Ammon's horn (tissue), 1 donor: ENCODE measurements around the gene CCRL2.
"Not testable (repeated sequence)": the region's sequence is repeated elsewhere in the genome, so short reads cannot be mapped to it uniquely, and the experiment has no call there.

Source experiments
- DNase-seq: peaks from one replicate; pipeline ENCODE4 v3.0.0-alpha.2; 2016; ENCODE audit warnings: low spot score

CCRL2 gene

DNA sequence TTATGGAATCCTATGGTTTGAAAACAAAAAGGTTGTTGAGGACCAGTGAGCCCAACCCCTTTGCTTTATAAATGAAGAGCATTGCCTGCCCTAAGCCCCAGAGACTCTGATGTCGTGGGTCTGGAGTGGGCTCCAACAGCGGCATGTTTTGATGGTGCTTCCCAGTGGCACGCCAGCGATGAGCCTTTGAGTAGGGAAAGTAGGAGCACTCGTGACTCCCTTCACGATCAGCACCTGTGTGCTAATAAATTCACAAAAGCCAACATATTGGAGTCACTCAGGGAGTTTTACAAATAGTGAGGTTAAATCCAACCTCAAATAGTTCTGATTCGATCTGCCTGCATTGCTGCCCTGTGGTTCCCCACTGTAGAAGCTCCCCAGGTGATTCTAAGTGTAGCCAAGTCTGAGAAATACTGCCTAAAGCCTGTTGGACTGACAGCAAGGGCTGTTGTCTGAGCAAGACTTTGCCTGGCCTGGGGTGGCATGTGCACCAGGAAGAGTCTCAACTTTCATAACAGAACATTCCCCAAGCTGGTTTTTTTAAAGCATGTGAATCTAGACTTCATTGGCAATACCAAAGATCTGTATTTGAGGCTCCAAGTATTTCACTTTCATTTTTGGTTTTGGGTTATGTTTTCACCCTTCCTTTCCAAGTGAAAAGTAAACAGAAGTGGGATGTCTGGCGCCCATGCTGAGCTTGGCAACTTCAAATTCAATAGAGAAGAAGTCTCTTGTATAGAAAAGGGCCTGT, 26.4 kb upstream of the CCRL2 start:
- DNase-seq, result no peak

GRCh38 chr3:46381625-46382024, 25.4 kb upstream of the CCRL2 start:
- DNase-seq, result no peak

- peak; percentile 51 for DNase-seq
Measured at GRCh38 chr3:46383211-46383950, 23.7 kb upstream of the CCRL2 start.

- no peak for DNase-seq
Measured at GRCh38 chr3:46383951-46384330, 23.1 kb upstream of the CCRL2 start.

- peak; percentile 51 for DNase-seq
Measured at GRCh38 chr3:46386205-46386604, 20.9 kb upstream of the CCRL2 start.

GRCh38 chr3:46388847-46389246, 18.2 kb upstream of the CCRL2 start:
- DNase-seq, result not testable (repeated sequence)

GRCh38 chr3:46389306-46389705, 17.8 kb upstream of the CCRL2 start:
- DNase-seq, result no peak

GRCh38 chr3:46391526-46391925, 15.5 kb upstream of the CCRL2 start:
- not testable (repeated sequence) for DNase-seq

GRCh38 chr3:46393011-46393410, 14.0 kb upstream of the CCRL2 start:
- no peak for DNase-seq

DNA sequence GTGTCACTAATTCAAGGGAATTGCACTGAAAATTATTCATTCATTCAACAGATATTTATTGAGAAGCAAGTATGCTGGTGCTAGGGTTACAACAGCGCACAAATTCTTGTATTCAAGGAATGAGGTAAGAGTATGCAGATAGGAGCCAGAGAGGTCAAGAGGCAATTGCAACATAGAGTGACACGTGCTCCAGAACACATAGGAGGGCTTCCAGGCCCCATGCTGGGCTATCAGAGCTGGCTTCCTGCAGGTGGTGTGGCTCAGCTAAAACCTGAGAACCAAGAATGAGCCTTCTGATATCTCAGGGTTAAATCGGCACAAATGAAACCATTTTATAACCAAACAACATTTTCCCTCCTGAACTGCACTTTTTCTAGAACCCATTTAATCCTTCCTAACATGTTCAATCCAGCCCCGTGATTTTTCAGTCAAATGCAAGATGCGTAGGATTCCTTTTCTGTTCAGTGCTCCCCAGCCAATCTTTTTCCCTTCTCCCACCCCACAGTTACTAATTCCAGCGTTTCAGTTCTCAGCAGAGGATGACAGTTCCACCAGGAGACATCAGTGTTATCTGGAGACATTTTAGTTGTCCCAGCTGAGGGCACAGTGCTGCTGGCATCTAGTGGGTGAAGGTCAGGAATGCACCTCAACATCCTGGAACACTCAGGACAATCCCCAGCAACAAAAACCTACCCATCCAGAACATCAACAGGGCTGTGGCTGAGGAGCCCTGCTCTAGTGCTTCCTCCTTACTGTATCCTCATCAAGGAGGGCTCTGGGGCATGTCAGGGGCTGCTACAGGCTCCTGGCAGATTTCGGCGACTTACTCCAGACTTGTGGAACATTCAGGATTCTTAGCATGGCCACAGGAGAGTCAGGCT, 13.3 kb upstream of the CCRL2 start:
- no peak for DNase-seq

DNA sequence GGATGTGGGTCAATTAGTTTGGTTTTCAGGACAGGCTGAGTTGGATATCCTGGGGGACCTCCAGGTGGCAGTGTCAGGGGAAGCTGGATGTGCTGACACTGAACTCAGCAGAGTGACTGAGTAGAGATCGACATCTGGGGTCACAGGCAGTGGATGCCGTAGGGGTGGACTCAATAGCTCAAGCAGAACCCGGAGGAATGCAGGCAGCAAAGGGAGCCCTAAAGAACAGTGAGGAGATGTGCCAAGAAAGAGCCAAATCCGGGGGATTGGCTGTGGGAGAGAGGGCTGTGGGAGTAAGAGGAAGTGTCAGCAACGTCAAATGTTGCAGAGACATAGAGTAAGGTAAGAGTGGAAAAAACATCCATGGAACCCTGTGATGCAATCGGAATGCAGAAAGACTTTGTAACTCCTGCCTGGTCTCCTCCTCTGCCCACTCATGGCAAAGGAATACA, 11.8 kb upstream of the CCRL2 start:
- DNase-seq, result no peak

DNA sequence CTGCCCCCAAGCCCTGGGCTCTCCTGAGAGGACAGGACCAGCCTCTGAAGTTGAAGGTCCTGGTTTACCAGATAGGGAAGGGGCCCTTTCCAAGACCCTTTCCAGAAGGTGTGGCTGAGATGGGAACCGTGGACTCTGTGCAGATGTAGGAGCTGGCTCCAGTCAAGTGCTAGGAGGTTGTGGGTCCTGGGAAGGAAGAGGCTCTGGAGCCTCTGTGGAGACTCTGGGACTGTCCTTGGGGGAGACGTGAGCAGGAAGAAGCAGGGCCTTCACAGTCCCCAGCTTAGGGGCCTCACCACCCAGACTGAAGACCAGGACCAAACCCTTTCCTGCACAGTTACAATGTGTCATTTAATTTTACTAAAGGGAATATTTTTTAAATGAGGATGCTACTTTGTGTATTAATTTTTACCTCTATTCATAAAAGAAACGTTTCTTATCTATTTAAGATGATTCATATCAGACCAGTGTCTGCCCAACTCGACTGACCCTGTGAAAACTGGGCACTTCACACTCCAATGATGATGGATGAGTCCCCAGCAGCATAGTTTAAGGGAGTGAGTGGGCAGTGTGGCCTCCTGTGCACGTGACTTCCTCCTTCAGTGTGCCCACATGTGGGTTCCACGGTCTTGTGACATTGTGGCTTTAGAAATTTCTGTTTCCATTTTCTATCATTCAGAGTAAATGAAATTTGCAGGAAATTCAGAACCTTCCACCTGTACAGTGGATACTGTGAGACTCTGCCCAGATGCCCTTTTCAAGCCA, 11.1 kb upstream of the CCRL2 start:
- DNase-seq, result no peak

DNA sequence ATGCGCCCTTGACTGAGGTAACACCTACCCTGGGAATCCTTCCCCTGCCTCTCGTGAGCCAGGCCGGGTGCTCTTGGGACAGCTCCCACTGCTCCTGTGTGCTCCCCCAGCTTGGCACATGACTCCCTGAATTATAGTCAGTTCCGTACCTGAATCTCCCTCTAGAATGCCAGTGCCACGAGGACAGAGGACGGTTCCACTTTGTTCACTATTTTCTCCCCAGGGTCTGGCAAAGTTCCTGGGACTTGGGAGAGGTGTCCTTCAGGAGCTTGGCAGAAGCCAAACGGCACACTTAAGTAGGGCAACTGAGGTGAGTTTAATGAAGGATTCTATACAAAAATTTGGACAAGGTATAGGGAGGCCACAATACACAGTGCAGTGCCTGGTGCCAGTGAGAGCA, 9.9 kb upstream of the CCRL2 start:
- no peak for DNase-seq

- no peak for DNase-seq
Measured at GRCh38 chr3:46398186-46398955, 8.7 kb upstream of the CCRL2 start.

GRCh38 chr3:46399098-46399497, 8.0 kb upstream of the CCRL2 start:
- DNase-seq, result no peak

- DNase-seq, result no peak
Measured at GRCh38 chr3:46399557-46399956, 7.5 kb upstream of the CCRL2 start.

DNA sequence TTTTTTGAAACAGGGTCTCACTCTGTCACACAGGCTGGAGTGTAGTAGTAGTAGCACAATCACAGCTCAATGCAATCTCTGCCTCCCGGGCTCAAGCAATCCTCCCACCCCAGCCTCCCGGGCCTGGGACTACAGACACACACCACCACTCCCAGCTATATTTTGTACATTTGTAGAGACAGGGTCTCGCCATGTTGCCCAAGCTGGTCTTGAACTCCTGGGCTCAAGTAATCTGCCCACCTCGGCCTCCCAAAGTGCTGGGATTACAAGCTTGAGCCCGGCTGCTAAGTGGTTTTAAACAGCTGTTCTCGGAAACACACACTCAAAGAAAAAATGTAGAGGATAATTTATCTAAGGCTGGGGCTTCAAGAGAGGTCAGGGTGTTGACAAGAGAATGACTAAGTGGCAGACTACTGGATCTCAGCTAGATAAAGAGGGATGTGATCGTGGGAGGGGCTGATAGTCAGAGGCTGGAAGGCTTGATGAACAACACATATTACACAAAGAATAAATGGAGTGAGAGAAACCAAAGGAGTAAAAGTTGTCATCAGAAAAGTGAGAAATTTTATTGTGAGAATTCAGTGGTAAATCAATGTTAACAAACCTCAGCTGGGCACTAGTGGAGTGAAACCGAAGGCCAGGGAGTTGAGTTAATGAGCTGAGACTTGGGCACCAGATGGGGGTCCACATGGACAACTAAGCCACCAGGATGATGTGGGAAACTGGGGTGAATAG, 6.9 kb upstream of the CCRL2 start:
- DNase-seq, result no peak

DNA sequence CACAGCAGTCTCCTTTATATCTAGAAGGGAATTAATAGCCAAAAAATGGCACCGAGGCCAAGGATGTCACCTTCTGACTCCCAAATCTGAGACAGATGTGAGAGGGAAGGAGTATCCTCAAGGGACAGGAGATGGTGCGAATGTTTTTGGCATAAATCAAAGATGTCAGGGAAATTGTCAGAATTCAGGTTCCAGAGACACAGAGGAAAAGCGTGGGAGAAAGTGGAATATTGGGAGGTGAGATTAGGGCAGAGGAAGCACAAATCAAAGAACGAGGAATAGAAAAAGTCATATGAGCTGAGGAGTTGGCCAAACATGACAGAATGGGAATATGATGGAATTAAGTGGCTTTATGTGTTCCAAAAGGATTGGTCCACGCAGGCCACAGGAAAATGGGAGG, 6.2 kb upstream of the CCRL2 start:
- DNase-seq, result no peak

DNA sequence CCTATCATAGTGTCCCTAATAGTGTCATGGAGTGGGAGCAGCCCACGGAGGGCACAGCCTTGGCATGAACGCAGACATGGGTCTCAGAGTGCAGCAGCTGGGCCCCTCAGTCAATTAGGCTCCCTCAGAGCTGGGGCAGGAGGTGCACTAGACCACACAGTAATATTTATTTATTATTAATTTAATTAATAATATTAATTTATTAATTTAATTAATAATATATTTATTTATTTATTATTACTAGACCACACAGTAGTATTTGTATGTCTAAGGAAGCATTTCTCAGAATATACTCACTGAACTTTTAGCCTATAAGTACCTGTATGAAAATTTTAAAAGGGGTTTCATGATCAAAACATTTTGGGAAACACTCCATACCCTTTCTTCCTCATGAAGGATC, 5.5 kb upstream of the CCRL2 start:
- DNase-seq, result no peak

GRCh38 chr3:46402902-46403301, 4.2 kb upstream of the CCRL2 start:
- not testable (repeated sequence) for DNase-seq
